Upper lobe of left lung (tissue), 4 donors: ENCODE data around the gene PLSCR1.

Experiments used
- CTCF ChIP-seq, 6 experiments: fragments of 450-650 bp in 4 of 6; fragments of 200-600 bp in 2 of 6; sonication (generic) in 2 of 6; IDR thresholded peaks; one replicate each; pipeline ENCODE4 v1.5.1; 2016 to 2019; ENCODE audit warnings: antibody characterized with exemption in 6 of 6
- POLR2AphosphoS5 ChIP-seq, 2 donors: sonication (generic); formaldehyde crosslinking; IDR thresholded peaks; one replicate each; pipeline ENCODE4 v1.5.1; 2017; ENCODE audit warnings: antibody characterized with exemption in 2 of 2

- TF ChIP-seq POLR2AphosphoS5 (IDR thresholded peaks at IDR 0.05) (no peak), CTCF (IDR thresholded peaks at IDR 0.05) (no peak)
Measured at GRCh38 chr3:146561463-146561862, 17.1 kb upstream of the PLSCR1 start.
